ENCODE measurements around the gene PLA2G2F.

PLA2G2F gene, protein sequence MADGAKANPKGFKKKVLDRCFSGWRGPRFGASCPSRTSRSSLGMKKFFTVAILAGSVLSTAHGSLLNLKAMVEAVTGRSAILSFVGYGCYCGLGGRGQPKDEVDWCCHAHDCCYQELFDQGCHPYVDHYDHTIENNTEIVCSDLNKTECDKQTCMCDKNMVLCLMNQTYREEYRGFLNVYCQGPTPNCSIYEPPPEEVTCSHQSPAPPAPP

DNA sequence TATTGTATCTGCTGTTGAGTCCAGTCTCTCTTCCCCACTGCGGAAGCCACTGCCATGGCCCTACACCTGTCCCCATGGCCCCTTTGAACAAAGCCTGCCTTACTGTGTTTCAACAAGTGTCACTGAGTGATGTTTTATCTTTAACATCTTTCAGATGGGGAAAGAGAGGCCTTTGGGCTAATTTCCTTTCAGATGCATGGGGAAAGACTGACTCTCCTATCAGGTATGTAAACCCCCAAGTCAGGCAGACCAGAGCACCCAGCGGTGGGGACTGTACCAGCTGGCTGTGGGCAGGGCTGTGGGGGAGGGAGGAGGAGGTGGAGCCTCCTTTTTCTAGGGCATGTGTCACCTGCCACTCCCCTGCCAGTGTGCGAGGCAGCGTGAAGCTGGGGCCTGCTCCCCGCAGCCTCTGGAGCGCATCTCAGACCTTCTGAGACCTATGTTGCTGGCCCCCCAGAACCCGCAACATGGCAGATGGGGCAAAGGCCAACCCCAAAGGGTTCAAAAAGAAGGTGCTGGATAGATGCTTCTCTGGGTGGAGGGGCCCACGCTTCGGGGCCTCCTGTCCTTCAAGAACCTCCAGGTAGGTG lies at the start of gene PLA2G2F:
Gene PLA2G2F, plus strand, starts transcription at position 363 of the 590 bp plus-strand sequence. Its CDS starts 105 bp downstream, at position 468.
- Mint-ChIP-seq H3K27ac (no peak within 1 kb of the TSS), H3K27me3 (peaks cover 18% of the 10 kb centered on the region), H3K4me1 (no peaks in the 10 kb centered on the region), H3K4me3 (no peak within 1 kb of the TSS), H3K9me3 (no peaks in the 10 kb centered on the region), H3K36me3 (no peaks in the 10 kb centered on the region)
- no peak for DNase-seq
- CTCF ChIA-PET, result no interaction called here

DNA sequence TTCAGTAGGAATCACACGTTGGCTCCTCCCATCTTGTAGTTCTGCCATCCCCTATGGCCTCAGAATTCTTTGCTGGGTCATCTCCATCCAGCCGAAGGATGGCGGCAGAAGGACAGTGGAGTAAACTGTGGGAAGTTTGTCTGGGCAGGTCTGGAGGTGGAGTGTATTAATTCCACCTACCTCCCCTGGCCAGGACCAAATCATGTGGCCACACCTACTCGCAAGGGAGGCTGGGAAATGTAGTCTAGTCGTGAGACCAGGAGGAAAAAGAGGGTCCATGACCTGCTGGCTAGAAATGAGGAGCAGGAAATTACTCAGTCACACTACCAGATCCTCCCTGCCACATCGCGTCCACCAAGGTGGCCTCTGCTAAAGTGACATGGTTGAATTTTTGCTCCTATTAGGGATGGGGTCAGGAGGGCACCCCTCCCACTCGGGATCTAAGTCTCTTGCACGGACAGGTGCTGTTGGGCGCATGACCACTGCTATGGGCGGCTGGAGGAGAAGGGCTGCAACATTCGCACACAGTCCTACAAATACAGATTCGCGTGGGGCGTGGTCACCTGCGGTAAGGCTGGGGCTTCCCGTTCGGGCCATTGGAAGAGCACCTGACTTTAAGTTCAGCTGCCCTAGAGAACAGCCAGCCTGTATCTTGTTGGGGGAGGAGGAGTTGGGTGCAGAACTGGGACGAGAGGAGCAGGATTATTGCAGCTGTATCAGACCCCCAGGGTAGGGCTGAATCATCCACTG lies 49.6 kb upstream of the PLA2G2F start:
- CTCF ChIA-PET, result no interaction called here

DNA sequence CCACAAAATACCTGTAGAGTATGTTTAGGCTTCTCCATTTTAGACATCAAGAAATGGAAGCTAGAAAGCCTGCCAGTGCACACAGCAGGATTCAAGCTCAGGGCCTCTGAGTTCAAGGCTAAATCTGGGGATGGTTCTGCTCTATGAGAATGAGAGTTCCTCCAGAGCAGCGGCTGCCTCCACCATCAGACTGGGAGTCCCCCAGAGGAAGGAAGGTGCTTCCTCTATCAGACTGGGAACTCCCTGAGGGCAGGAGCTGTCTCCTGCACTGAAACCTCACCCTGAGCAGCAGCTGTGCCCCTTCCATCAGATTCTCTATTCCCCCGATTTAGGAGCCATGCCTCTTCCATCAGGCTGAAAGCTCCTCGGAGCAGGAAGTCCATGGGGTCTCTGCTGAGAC lies 49.0 kb upstream of the PLA2G2F start:
- no peak overlapping the region for H3K27ac Mint-ChIP-seq
- H3K9me3 Mint-ChIP-seq, result no peaks in the 10 kb centered on the region
- H3K4me1 Mint-ChIP-seq, result no peaks in the 10 kb centered on the region
- H3K36me3 Mint-ChIP-seq, result no peaks in the 10 kb centered on the region
- H3K27me3 Mint-ChIP-seq, result peaks cover 35% of the 10 kb centered on the region
- DNase-seq, result no peak
- H3K4me3 Mint-ChIP-seq, result no peak overlapping the region
- CTCF ChIA-PET, result interaction anchor here (1.0 kb wide), 1 partner anchor 62 kb away, joined by 4 read pairs; no protein-coding TSS in a partner anchor

More for the DNA sequence above, 49.6 kb upstream of the PLA2G2F start:
- no peaks in the 10 kb centered on the region for H3K9me3 Mint-ChIP-seq
- H3K36me3 Mint-ChIP-seq, result no peaks in the 10 kb centered on the region
- peaks cover 34% of the 10 kb centered on the region for H3K27me3 Mint-ChIP-seq
- H3K4me3 Mint-ChIP-seq, result no peak overlapping the region
- no peak for DNase-seq
- no peak overlapping the region for H3K27ac Mint-ChIP-seq
- no peaks in the 10 kb centered on the region for H3K4me1 Mint-ChIP-seq

DNA sequence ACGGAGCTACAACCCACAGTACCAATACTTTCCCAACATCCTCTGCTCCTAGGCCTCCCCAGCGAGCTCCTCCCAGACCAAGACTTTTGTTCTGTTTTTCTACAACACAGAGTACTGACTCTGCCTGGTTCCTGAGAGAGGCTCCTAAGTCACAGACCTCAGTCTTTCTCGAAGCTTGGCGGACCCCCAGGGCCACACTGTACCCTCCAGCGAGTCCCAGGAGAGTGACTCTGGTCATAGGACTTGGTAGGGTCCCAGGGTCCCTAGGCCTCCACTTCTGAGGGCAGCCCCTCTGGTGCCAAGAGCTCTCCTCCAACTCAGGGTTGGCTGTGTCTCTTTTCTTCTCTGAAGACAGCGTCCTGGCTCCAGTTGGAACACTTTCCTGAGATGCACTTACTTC lies 48.5 kb upstream of the PLA2G2F start:
- peaks cover 35% of the 10 kb centered on the region for H3K27me3 Mint-ChIP-seq
- no peak for DNase-seq
- H3K36me3 Mint-ChIP-seq, result no peaks in the 10 kb centered on the region
- no peaks in the 10 kb centered on the region for H3K4me1 Mint-ChIP-seq
- no peak overlapping the region for H3K27ac Mint-ChIP-seq
- CTCF ChIA-PET, result interaction anchor here (1.0 kb wide), 1 partner anchor 61 kb away, joined by 4 read pairs; no protein-coding TSS in a partner anchor
- H3K9me3 Mint-ChIP-seq, result no peaks in the 10 kb centered on the region
- H3K4me3 Mint-ChIP-seq, result no peak overlapping the region

DNA sequence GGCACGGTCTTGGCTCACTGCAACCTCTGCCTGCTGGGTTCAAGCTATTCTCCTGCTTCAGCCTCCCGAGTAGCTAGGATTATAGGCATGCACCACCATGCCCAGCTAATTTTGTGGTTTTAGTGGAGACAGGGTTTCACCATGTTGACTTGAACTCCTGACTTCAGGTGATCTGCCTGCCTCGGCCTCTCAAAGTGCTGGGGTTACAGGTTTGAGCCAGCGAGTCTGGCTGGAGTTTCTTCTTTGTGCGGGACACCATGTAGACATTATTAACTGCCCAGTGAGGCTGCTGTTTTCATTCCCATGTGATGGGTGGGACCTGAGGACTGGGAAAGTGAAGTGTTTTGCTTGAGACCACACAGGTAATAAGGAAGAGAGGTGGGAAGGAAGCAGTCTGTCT lies 45.8 kb upstream of the PLA2G2F start:
- no peak overlapping the region for H3K27ac Mint-ChIP-seq
- no peaks in the 10 kb centered on the region for H3K36me3 Mint-ChIP-seq
- CTCF ChIA-PET, result no interaction called here
- no peaks in the 10 kb centered on the region for H3K9me3 Mint-ChIP-seq
- H3K4me3 Mint-ChIP-seq, result no peak overlapping the region
- no peak for DNase-seq
- H3K27me3 Mint-ChIP-seq, result peaks cover 35% of the 10 kb centered on the region
- no peaks in the 10 kb centered on the region for H3K4me1 Mint-ChIP-seq

DNA sequence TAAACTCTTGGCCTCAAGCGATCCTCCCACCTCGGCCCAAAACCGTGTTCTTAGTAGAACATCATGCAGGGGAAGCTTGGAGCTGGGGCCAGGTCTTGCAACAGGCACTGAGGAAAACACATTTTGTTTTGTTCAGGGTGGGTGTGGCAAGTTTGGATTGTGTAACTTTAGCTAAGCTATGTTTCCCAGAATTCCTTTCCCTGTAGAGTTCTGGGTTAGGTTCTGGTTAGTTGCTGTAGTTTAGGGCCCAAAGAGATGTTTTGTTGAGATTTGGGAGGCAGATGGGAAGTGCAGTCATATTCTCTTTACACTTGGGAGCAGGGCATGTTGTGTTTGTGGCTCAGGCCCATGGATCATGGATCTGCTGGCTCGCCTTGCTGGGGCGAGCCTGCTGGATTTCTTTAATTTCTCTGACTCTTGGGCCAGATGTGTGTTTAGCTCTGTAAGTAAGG lies 45.2 kb upstream of the PLA2G2F start:
- Mint-ChIP-seq H3K27me3 (peaks cover 35% of the 10 kb centered on the region), H3K9me3 (no peaks in the 10 kb centered on the region), H3K36me3 (no peaks in the 10 kb centered on the region), H3K4me3 (no peak overlapping the region), H3K4me1 (no peaks in the 10 kb centered on the region), H3K27ac (no peak overlapping the region)
- no peak for DNase-seq
- CTCF ChIA-PET, result no interaction called here

DNA sequence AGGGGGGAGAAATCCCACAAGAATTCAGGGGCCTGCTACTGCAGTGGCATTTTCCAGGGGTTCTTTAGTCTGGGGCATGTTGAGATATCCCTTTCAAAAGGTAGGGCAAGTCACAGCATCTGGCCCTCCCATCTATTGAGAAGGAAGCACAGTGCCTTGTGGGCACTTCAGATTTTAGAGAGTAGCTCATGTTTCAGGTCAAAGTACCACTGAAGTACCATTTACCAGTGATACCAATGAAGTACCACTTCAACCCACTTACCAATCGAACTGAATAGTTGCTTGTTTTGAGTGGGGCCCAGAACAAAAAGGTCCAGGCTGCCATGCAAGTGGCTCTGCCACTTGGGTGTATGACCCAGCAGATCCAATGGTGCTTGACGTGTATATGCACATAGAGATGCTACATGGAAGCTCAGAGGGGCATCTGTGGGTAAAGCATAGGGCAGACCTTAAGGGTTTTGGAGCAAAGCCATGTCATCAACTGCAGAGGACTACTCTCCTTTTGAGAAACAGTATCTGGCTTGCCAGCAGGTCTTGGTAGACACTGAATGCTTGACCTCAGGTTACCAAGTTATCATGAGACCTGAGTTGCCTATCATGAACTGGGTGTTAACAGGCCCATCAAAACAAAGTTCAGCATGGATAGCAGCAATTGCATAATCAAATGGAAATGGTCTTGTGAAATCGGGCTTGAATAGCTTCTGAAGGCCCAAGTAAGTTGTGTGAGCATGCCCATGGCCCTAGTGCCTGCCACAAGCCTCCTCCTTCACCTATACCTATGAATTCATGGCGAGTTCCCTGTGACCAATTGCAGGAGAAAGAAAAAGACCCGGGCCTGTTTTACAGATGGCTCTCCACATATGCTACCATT lies 43.3 kb upstream of the PLA2G2F start:
- peaks cover 28% of the 10 kb centered on the region for H3K27me3 Mint-ChIP-seq
- H3K27ac Mint-ChIP-seq, result no peak overlapping the region
- DNase-seq, result no peak
- no peaks in the 10 kb centered on the region for H3K9me3 Mint-ChIP-seq
- H3K4me1 Mint-ChIP-seq, result no peaks in the 10 kb centered on the region
- CTCF ChIA-PET, result no interaction called here
- H3K4me3 Mint-ChIP-seq, result no peak overlapping the region
- no peaks in the 10 kb centered on the region for H3K36me3 Mint-ChIP-seq

DNA sequence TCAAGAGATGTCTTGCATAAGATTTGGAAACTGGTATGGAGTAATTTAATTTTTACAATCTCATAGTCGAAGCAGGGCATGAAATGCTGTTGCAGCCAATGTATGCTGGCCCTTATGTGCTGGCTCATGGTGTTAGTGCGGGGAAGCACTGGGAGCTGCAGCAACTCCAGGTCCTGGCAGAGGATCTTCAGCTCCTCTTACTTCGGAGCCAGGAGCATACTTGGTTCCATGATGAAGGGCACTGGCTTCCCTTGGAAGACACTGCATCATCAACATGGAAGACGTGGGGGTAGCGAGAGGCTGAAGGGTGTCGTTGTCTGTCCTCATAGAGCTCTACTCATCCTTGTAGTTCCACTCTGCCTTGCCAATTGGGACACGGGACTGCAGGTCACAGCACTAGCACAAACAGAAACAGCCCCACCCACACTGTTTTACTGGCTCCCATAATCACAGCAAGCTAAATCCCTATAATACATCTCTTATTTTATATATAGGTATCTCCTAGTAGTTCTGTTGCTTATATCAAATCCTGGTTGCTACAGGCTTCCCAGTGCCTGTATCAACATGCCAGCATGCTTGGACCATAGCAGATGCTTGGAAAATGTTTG lies 42.2 kb upstream of the PLA2G2F start:
- CTCF ChIA-PET, result no interaction called here
- peaks cover 23% of the 10 kb centered on the region for H3K27me3 Mint-ChIP-seq
- H3K9me3 Mint-ChIP-seq, result no peaks in the 10 kb centered on the region
- no peak overlapping the region for H3K4me3 Mint-ChIP-seq
- no peak for DNase-seq
- no peaks in the 10 kb centered on the region for H3K4me1 Mint-ChIP-seq
- H3K36me3 Mint-ChIP-seq, result no peaks in the 10 kb centered on the region
- H3K27ac Mint-ChIP-seq, result no peak overlapping the region

DNA sequence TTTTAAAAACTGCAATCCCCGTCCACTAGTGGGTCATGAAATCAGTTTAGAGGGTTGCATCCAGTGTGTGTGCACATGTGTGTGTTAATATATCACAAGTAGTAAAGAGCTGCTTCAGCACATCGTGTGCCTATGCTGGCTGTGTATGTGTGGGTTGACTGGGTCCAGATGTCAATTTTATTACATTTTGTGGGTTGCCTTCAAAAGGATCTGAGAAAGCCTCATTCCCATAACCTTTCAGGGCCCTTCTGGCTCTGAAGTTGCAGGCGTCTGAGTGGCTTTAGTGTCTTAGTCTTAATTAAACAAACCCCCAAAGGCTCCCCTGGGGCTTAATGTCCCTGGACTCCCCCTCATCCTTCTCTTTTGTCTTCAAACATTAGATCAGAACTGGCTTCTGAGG lies 39.6 kb upstream of the PLA2G2F start:
- CTCF ChIA-PET, result interaction anchor here (0.7 to 4.6 kb wide), 3 partner anchors 53 to 182 kb away, joined by 3 to 23 read pairs (median 3); no protein-coding TSS in a partner anchor
- Mint-ChIP-seq H3K9me3 (no peaks in the 10 kb centered on the region), H3K4me3 (no peak overlapping the region)

DNA sequence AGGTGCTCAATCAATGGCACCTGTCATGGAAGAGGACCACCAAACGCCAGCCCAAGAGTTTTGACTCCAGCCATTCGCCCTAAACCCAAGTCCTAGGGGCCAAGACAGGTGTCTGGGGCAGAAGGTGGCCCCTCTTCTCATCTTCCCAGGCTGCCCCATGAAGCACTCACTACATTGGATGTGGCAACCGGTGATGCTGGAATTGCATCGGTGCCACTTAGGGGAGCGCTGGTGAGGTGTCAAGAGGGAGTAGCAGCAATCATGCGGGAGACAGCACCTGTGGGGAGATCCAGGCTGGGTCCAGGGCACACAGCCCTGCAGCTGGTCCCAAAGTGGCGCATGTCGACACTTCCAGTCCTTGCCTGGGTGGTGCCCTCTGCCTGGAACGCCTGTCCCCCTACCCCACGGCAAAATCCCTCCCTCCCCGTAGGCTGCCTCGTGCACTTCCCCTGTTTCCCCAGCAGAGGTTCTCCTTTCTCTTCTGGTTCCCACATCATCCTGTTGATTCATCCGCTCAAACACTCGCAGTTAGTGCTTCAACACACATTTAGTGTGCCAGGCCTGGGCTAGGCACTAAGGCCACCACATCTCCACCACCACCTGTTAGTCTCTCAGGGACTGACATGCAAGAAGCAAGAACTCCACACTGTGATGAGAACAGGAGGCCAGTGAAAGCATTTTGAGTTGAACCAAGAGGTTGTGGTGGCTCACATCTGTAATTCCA lies 38.3 kb upstream of the PLA2G2F start:
- no peak overlapping the region for H3K27ac Mint-ChIP-seq
- H3K36me3 Mint-ChIP-seq, result no peaks in the 10 kb centered on the region
- no peaks in the 10 kb centered on the region for H3K4me1 Mint-ChIP-seq
- DNase-seq, result peak; percentile 48
- no peak overlapping the region for H3K4me3 Mint-ChIP-seq
- H3K9me3 Mint-ChIP-seq, result no peaks in the 10 kb centered on the region
- CTCF ChIA-PET, result interaction anchor here (1.0 to 4.6 kb wide), 5 partner anchors 26 to 95 kb away, joined by 3 to 23 read pairs (median 4); no protein-coding TSS in a partner anchor
- peaks cover 5% of the 10 kb centered on the region for H3K27me3 Mint-ChIP-seq

More for the DNA sequence above, 39.6 kb upstream of the PLA2G2F start:
- Mint-ChIP-seq H3K36me3 (no peaks in the 10 kb centered on the region), H3K27me3 (peaks cover under 1% of the 10 kb centered on the region), H3K27ac (no peak overlapping the region), H3K4me1 (no peaks in the 10 kb centered on the region)
- no peak for DNase-seq

DNA sequence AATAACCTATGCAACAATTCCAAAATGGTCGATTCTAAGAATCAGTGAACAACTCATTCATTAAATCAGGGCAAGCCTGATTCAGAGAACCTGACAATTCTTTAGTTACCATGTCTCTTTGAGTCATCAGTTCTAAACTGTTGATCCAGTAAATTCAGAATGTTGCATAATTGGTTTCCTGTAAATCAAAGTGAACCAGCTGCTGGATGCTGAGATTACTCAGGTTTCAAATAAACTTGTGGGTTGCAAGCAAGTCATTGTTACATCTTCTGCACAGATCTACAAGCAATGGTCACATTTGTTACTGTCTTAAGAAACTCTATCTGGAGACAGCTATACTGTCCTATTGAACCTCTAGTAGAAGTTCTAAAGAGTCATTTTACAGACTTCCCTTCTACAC lies 36.2 kb upstream of the PLA2G2F start:
- no peak overlapping the region for H3K4me3 Mint-ChIP-seq
- peaks cover 14% of the 10 kb centered on the region for H3K27me3 Mint-ChIP-seq
- H3K36me3 Mint-ChIP-seq, result no peaks in the 10 kb centered on the region
- H3K4me1 Mint-ChIP-seq, result no peaks in the 10 kb centered on the region
- DNase-seq, result no peak
- no peak overlapping the region for H3K27ac Mint-ChIP-seq
- H3K9me3 Mint-ChIP-seq, result no peaks in the 10 kb centered on the region
- CTCF ChIA-PET, result interaction anchor here (1.0 to 4.6 kb wide), 2 partner anchors 49 to 90 kb away, joined by 3 to 23 read pairs; no protein-coding TSS in a partner anchor

DNA sequence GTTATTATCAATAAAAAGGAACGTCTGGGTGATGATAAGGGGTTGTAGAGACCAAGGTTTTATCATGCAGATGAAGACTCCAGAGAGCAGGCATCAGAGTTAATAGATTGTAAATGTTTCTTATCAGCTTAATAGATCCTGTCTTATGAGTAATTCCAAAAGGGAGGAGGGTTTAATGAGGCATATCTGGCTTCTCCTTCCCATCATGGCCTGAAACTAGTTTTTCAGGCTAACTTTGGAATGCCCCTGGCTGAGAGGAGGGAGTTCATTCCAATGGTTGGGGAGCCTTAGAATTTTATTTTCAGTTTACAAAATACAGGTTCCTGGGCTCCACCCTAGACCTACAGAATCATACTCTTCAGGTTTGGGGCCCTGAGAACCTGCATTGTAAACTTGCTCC lies 33.3 kb upstream of the PLA2G2F start:
- CTCF ChIA-PET, result no interaction called here
- no peak for DNase-seq
- no peaks in the 10 kb centered on the region for H3K4me1 Mint-ChIP-seq
- H3K27ac Mint-ChIP-seq, result no peak overlapping the region
- no peaks in the 10 kb centered on the region for H3K36me3 Mint-ChIP-seq
- H3K9me3 Mint-ChIP-seq, result no peaks in the 10 kb centered on the region
- H3K4me3 Mint-ChIP-seq, result no peak overlapping the region
- peaks cover 25% of the 10 kb centered on the region for H3K27me3 Mint-ChIP-seq

DNA sequence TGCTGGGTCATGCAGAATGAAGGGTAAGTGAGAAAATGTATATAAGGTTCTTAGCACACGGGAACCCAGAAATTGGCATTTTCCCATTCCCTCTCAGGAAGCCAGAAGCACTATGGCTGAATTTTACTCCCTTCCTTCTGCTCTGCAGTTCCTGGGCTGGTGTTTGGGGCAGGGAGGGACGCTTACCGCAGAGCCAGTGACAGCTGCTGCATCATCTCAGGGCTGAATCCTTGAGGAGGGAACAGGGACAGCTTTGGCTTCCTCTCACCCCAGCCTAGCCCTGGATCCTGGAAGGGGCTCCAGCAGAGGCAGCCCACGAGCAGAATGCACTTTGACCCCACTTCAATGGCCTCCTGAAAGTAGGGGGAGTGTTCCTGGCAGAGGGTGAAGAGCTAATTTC lies 31.8 kb upstream of the PLA2G2F start:
- DNase-seq, result no peak
- Mint-ChIP-seq H3K27me3 (peaks cover 27% of the 10 kb centered on the region), H3K4me1 (no peaks in the 10 kb centered on the region), H3K27ac (no peak overlapping the region), H3K4me3 (no peak overlapping the region), H3K9me3 (no peaks in the 10 kb centered on the region), H3K36me3 (no peaks in the 10 kb centered on the region)
- CTCF ChIA-PET, result no interaction called here

Data from activated naive CD4-positive, alpha-beta T cell treated with anti-CD3 and anti-CD28 coated beads, Interleukin-2, amount 10 ng/mL, durations not matched to agents 7 days and 5 days (primary cell).